Activated T-cell treated with anti-CD3 and anti-CD28 coated beads for 1 hour (primary cell): ENCODE data around the gene HACL1.
"Not testable (repeated sequence)": the region's sequence is repeated elsewhere in the genome, so short reads cannot be mapped to it uniquely, and the experiment has no call there.

Experiments used
- DNase-seq: peaks from one replicate; pipeline ENCODE4 v3.0.0-alpha.2; 2020; ENCODE audit warnings: low read depth

Gene HACL1

DNA sequence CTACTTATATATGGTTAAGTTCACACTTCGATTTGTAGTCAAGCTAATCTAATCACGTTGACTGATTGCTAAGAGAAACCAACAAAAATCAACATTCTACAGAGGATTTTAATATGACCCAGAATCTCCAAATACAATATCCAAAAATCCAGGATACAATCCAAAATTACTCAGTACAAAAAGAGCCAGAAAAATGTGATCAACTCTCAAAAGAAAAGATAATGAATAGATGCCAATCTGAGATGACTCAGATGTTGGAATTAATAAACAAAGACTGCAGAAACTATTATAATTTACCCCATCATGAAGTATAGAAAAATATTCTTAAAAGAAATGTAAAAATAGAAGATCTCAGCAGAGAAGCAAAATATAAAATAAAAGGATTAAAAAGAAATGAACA, 22.3 kb downstream of the HACL1 start:
- no peak for DNase-seq

- no peak for DNase-seq
Observed at GRCh38 chr3:15578289-15578867, 23.0 kb downstream of the HACL1 start.

- no peak for DNase-seq
Observed at GRCh38 chr3:15576475-15576874, 24.9 kb downstream of the HACL1 start.

- no peak for DNase-seq
Observed at GRCh38 chr3:15575446-15575845, 25.9 kb downstream of the HACL1 start.

GRCh38 chr3:15572138-15572537, 29.2 kb downstream of the HACL1 start:
- DNase-seq = no peak

DNA sequence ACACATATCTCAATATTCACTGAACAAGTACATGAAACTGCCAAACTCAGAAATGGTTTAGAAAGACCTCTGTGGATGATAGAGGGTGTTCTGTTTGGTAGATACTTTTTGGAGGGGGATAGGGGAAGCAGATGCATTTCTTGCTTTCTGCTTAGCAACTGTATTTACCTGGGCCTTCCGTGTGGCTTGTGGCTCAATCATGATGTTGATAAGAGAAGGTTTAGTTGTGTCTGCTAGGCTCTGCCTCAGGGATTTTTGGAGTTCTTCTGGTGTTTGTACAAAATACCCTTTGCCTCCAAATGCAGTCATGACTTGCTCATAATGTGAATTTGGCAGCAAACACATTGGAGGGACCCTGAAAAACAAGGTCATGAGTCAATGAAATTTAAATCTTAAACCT, 38.2 kb downstream of the HACL1 start:
- no peak for DNase-seq

DNA sequence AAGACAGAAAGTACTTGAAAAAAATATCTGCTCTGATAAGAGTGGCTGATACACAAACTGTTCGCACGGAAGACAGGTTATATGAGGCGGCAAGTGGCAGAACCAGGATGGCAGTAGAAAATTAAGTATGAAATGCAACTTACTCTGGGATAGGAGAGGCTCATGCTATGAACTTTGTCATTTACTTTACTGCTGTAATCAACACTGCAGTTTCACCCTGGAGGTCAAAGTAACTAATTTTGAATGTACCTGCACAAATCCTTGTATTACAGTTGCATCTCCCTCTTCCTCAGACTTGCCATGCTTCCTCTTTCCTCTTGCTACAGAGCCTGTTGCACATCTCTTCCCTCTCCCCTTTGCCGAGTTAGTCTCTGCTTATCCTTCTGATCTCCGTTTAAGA, 38.8 kb downstream of the HACL1 start:
- no peak for DNase-seq

GRCh38 chr3:15558581-15558980, 42.8 kb downstream of the HACL1 start:
- DNase-seq = no peak

- peak; percentile 7 for DNase-seq
Observed at GRCh38 chr3:15557511-15557946, 43.8 kb downstream of the HACL1 start.

GRCh38 chr3:15556512-15556911, 44.9 kb downstream of the HACL1 start:
- no peak for DNase-seq

DNA sequence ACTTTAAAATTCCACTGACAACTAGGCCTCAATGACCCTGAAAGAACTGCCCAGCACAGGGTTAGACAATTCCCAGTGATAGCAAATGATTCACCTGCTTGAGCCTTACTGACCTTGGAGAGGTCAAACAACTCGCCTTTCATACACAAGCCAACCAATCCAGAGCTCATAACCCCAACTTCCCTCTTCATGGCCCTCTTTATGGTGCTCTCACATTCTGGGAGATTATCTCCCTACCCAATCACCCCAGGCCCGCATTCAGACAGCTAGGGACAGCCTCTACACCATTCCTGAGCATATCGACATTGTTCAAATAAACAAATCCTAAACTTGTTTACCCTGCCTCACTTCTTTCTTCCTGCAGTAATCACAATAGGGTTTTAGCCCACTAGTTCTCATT, 47.6 kb downstream of the HACL1 start:
- no peak for DNase-seq

- no peak for DNase-seq
Observed at GRCh38 chr3:15551902-15552301, 49.5 kb downstream of the HACL1 start.

DNA sequence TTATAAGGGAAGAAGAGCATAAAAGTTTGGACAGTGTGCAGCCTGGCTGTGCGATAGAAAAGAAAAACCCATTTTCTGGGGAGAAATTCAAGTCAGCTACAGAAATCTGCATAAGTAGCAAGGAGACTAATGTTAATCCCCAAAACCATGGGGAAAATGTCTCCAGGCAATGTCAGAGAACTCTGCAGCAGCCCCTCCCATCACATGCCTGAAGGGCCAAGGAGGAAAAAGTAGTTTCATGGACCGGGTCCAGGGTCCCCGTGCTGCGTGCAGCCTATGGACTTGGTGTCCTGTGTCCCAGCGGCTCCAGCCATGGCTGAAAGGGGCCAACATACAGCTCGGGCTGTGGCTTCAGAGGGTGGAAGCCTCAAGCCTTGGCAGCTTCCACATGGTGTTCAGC, 51.5 kb downstream of the HACL1 start:
- DNase-seq = no peak

- no peak for DNase-seq
Observed at GRCh38 chr3:15542614-15543013, 58.8 kb downstream of the HACL1 start.

DNA sequence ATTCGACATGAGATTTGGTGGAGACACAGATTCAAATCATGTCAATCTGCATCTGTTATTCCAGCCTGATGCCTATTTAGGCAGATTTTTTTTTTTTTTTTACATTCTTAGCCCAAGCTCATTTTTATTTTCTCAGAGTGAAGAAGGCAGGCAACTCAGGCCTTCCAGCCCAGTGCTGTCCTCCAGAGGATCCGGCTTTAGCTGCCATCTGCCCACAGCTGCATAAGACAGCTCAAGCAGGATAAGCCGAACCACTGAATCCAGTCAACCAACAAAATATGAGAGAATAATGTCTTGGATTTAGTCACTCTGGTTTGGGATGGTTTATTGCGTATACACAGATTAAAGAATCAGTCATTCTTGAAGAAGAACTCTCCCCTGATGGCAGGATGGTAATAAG, 60.0 kb downstream of the HACL1 start:
- DNase-seq = no peak

- DNase-seq = no peak
Observed at GRCh38 chr3:15539066-15539465, 62.3 kb downstream of the HACL1 start.

GRCh38 chr3:15538345-15538744, 63.0 kb downstream of the HACL1 start:
- DNase-seq = no peak

GRCh38 chr3:15536856-15537255, 64.5 kb downstream of the HACL1 start:
- DNase-seq = no peak

- DNase-seq = peak; percentile 19
Observed at GRCh38 chr3:15535732-15536131, 65.6 kb downstream of the HACL1 start.

DNA sequence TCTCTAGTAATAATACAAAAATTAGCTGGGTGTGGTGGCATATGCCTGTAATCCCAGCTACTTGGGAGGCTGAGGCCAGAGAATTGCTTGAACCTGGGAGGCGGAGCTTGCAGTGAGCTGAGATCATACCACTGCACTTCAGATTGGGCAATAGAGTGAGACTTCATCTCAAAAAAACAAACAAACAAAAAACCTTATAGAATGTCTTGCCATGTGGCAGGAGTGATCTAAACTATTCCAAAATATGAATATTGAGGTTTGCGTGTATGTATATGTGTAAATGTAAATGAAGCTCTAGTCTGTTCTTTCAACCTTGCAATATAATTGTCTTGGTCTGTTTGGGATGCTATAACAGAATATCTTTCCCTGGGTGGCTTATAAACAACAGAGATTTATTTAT, 68.8 kb downstream of the HACL1 start:
- not testable (repeated sequence) for DNase-seq

DNA sequence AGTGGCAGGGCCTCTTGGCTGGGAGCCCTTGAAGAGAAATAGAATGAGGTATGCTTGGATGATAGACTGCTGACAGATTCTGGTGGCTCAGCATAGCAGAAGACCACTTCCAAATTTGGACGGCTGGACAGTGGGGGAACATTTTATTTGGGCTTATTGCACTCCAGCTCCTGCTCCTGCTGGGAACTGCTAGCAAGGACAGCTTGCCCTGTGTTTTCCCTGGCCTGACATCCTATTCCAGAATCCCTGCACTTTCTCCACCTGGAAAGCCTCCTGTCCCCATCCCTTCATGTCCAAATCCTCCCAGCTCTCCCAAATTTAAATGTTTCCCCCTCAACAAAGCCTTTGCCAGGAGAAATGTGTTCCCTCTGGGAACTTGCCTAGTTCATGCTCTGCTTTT, 70.0 kb downstream of the HACL1 start:
- DNase-seq = no peak

GRCh38 chr3:15528854-15529537, 72.4 kb downstream of the HACL1 start:
- DNase-seq = no peak

- DNase-seq = no peak
Observed at GRCh38 chr3:15527031-15527459, 74.3 kb downstream of the HACL1 start.

GRCh38 chr3:15525790-15526189, 75.6 kb downstream of the HACL1 start:
- DNase-seq = no peak
